GM12872 (cell line): ENCODE results near the gene ADARB1.

Experiments
- TF ChIP-seq, protein P1 (sequence below): IDR thresholded peaks from 3 replicates; pipeline ENCODE4 v1.5.1; 2011; ENCODE audit warnings: low read depth, mild to moderate bottlenecking, low read length, moderate library complexity; ENCODE audit not compliant: insufficient read depth

Gene ADARB1

DNA sequence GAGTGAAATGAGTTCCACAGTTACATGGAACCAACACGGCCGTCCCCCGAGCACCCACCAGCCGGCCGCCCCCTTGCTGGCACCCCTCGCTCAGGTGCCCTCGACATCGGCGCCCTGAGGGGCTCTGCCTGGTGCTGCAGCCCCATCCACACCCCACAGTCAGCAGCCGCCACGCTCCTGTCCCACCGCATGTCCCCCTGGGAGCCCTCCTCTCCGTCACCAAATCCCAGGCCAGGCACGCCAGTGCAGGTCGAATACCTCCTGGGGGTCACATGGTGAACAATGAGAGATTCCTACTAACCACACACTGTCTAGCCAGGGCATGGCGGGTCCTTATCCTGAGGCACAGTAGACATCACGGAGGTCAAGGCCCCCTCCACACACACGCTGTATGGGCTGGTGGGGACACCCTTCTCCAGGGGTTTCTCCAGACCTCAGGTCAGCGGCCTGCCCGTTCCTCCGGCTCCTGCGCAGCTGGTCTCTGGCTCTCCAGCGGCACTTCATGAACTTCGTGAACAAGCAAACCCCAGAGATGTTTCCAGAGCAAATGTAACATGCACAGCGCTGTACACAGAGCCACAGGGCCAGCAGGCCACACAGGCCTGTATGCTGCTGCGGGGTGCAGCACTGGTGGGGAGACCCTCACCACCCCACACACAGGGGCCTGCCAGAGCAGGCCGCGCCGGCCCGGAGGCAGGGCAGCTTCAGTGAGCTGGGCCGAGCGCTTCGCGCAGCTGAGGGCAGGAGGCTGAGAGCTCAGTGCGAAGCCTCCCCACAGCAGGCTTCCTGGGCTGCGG is 191.5 kb downstream of the ADARB1 start:
- TF ChIP-seq, protein P1, sequence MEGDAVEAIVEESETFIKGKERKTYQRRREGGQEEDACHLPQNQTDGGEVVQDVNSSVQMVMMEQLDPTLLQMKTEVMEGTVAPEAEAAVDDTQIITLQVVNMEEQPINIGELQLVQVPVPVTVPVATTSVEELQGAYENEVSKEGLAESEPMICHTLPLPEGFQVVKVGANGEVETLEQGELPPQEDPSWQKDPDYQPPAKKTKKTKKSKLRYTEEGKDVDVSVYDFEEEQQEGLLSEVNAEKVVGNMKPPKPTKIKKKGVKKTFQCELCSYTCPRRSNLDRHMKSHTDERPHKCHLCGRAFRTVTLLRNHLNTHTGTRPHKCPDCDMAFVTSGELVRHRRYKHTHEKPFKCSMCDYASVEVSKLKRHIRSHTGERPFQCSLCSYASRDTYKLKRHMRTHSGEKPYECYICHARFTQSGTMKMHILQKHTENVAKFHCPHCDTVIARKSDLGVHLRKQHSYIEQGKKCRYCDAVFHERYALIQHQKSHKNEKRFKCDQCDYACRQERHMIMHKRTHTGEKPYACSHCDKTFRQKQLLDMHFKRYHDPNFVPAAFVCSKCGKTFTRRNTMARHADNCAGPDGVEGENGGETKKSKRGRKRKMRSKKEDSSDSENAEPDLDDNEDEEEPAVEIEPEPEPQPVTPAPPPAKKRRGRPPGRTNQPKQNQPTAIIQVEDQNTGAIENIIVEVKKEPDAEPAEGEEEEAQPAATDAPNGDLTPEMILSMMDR = no peak

DNA sequence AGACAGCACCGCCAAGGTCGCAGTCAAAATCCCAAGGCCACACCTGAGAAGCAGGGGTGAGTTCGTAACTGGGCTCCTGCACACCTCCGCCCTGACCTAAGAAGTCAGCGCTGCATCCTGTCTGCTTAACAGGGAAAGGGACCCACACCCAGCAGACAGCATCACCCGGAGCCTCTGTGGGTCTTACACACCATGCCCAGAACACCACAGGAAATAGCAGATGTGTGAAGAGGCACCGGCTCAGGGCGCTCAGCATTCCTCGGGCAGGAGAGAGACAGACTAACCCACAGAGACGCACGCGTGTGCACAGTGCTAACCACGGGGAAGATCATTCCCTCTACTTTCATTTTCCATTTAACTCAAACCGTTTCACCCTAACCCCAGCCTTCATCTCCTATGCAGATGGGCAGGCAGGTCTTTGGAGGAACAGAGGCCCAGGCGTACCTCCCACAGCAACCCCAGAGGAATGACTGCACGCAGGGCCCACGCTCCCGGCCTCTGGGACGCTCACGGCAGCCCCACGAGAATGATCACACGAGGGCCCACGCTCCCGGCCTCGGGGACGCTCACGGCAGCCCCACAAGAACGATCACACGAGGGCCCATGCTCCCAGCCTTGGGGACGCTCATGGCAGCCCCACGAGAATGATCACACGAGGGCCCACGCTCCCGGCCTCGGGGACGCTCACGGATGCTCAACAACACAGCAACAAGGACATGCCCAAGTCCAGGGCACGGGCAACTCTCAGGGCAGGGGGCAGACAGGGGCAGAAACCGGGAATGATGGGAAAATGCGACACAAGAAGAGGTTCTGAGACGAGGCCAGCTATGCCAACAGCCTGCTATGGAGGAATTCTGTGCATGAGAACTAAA is 192.4 kb downstream of the ADARB1 start:
- TF ChIP-seq, protein P1 = no peak

DNA sequence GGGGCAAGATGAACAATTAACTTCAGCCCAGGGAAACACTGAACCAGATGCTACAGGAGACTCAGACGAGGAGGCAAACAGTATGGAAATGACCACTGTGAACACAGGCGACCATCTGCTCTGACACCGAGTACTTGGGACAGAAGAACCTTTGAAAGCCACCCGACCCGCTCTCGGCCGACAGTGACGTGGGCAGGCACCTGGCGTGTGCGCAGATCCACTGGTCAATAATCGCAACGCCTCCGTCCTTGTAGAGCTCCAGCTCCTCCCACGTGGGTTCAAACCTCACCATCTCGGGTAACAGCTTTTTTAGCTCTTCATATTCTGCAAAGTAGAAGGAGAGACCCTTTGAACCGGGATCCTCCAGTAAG is 193.0 kb downstream of the ADARB1 start:
- TF ChIP-seq, protein P1 = no peak

GRCh38 chr21:45269861-45270260 is 195.5 kb downstream of the ADARB1 start:
- TF ChIP-seq, protein P1 = no peak

GRCh38 chr21:45270306-45270821 is 196.0 kb downstream of the ADARB1 start:
- TF ChIP-seq, protein P1 = no peak; the same call in 2 of the 3 replicates
